Panc1 (cell line): ENCODE results near the gene USP19. TPM values are rescaled to one million over a fixed set of nuclear protein-coding genes. Genes with fewer than 3 reads are reported as not detected.
A peak's percentile ranks its signal among the peaks of the same experiment; 100 is the strongest.

ENCODE experiments used
- ATAC-seq: fragments of 200-7000 bp; cut with Tn5 transposase; 2 replicates; pipeline ENCODE4 v1.9.1; 2020; ENCODE audit warnings: mild to moderate bottlenecking, moderate library complexity
- BruUV-seq: library from RNA; stranded (reverse); fragments of 400-500 nt; replicated peaks from 2 replicates; lab custom pipeline; 2021; lab: Mats Ljungman, UMichigan
- CTCF ChIA-PET: fragments of 300-600 bp; sonication (Branson Sonifier 250); formaldehyde crosslinking; loops from one replicate; lab custom pipeline; 2022; ENCODE audit warnings: antibody characterized with exemption; lab: Charles Lee
- POLR2A ChIA-PET: fragments of 300-600 bp; sonication (Branson Sonifier 250); formaldehyde crosslinking; loops from one replicate; lab custom pipeline; 2022; ENCODE audit warnings: antibody characterized with exemption; lab: Charles Lee
- DNase-seq: peaks from one replicate; pipeline ENCODE4 v3.0.0-alpha.2; 2010; ENCODE audit warnings: low read depth, low spot score
- H3K27ac ChIP-seq: 2 replicates; pipeline ENCODE4 v1.5.1; 2011; ENCODE audit warnings: mild to moderate bottlenecking, low read length, inconsistent platforms
- H3K27me3 ChIP-seq: fragments of 200-500 bp; sonication (Bioruptor generic); 2 replicates; pipeline ENCODE4 v1.6.0; 2014; ENCODE audit warnings: low read length, inconsistent platforms; ENCODE audit not compliant: control insufficient read depth, insufficient read depth
- H3K36me3 ChIP-seq: fragments of 200-500 bp; sonication (Bioruptor generic); 2 replicates; pipeline ENCODE4 v1.5.1; 2014; ENCODE audit warnings: inconsistent platforms, mild to moderate bottlenecking, low read length, moderate library complexity; ENCODE audit not compliant: control insufficient read depth, insufficient read depth
- H3K4me1 ChIP-seq: 2 replicates; pipeline ENCODE4 v1.5.1; 2011; ENCODE audit warnings: inconsistent platforms, mild to moderate bottlenecking, low read length, moderate library complexity; ENCODE audit not compliant: control insufficient read depth, insufficient read depth
- H3K4me3 ChIP-seq, 2 experiments: 2 replicates each; pipeline ENCODE4 v1.5.1; 2011 to 2012; ENCODE audit warnings: low read depth in 2 of 2, low read length in 2 of 2, mild to moderate bottlenecking in 2 of 2, inconsistent platforms in 1 of 2, moderate library complexity in 1 of 2
- H3K9me3 ChIP-seq: fragments of 200-500 bp; sonication (Bioruptor generic); 2 replicates; pipeline ENCODE4 v1.5.1; 2014; ENCODE audit warnings: low read depth, mild to moderate bottlenecking, inconsistent platforms, low read length, moderate library complexity; ENCODE audit not compliant: control insufficient read depth, insufficient read depth
- POLR2AphosphoS5 ChIP-seq: IDR thresholded peaks from 2 replicates; pipeline ENCODE4 v1.6.1; 2012; ENCODE audit warnings: mild to moderate bottlenecking, low read depth, low read length, moderate library complexity
- SIN3A ChIP-seq: IDR thresholded peaks from 2 replicates; pipeline ENCODE4 v1.6.1; 2012; ENCODE audit warnings: low read depth, mild to moderate bottlenecking, low read length, moderate library complexity, borderline replicate concordance; ENCODE audit not compliant: insufficient read depth
- TCF7L2 ChIP-seq: IDR thresholded peaks from 2 replicates; pipeline ENCODE4 v1.6.1; 2011; ENCODE audit warnings: mild to moderate bottlenecking, low read depth, low read length, inconsistent platforms
- in situ Hi-C: cut with HindIII; loops from 2 replicates; pipeline ENCODE4 v1.10.0; 2016; ENCODE audit warnings: low sequenced_read_pairs, low pct_unique_long_range_greater_than_20kb
- intact Hi-C: fragments of 100-400 bp; cut with micrococcal nuclease; formaldehyde crosslinking; loops from one replicate; pipeline ENCODE4 v1.10.0; 2022; ENCODE audit not compliant: unreplicated experiment
- total RNA-seq: library from RNA; stranded (reverse); gene quantifications from one replicate; pipeline ENCODE4 v1.2.1, GENCODE V29; 2021; ENCODE audit not compliant: unreplicated experiment
- TF ChIP-seq, protein P1 (sequence below), 2 experiments: IDR thresholded peaks; 2 replicates each; pipeline ENCODE4 v1.6.1; 2011 to 2012; ENCODE audit warnings: low read depth in 2 of 2, control low read depth in 1 of 2, low read length in 1 of 2, mild to moderate bottlenecking in 1 of 2, moderate library complexity in 1 of 2; ENCODE audit not compliant: insufficient read depth in 1 of 2
- TF ChIP-seq, protein P2 (sequence below): fragments of 450-650 bp; IDR thresholded peaks from 2 replicates; pipeline ENCODE4 v1.5.1; 2017; ENCODE audit warnings: mild to moderate bottlenecking

The USP19 gene
- total RNA-seq, 1 experiment from 2014 or later, result 60.6 TPM

DNA sequence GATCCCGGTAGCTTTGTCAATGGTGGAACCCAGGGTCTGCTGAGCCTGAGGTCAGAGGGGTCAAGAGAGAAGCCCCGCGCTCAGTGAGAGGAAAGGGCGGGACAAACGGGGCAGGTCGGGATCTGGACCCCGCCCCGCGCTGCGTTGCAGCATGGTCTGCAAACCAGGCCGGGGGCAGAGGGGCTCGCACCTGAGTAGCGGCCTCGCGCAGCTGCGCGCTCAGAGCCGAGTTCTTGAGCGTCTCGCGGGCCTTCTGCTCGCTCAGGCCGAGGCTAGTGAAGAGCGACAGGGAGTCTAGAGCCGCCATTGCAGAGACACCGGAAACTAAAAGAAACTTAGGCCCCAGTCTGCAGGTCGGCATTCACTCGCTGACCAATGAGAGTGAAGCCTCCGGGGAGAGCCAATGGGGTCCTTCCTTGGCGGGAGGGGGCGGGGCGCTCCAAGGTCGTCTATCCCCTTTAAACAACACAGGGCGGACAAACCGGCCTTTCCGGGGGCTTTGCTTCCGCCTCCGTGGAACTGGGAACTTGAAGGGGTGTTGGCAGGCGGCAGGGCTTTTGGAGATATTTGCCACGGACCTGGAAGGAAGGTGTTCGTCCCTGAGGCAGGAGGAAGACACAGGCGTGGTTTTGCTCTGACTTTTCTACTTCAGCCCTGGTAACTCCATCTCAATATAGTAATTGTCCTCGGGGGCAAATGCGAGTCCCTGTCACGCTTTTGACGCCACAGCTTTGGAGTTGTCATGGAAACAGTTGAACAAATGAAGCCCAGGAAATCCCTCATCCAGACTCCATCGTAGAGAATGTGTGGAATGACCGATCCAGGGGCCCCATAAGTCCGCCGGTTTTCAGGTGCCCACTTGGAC, 16.0 kb downstream of the USP19 start, which contains the start of gene QARS1:
QARS1 (minus strand) TSS at position 331 of the 865 bp plus-strand sequence; CDS start at position 307, 24 bp downstream.
- ChIA-PET CTCF (no interaction called here), POLR2A (interaction anchor here (0.6 kb wide), 1 partner anchor 11 kb away, joined by 4 read pairs; no protein-coding TSS in a partner anchor)
- H3K27ac ChIP-seq, result peak within 1 kb of the TSS; percentile 96
- H3K4me3 ChIP-seq, result peak within 1 kb of the TSS; percentile 77 to 86
- TSS peak; percentile 98 for BruUV-seq
- in situ Hi-C loops, result no loop called here
- no peaks in the 10 kb centered on the region; the same call in 1 of the 2 replicates for H3K36me3 ChIP-seq
- intact Hi-C loops, result no loop called here
- peaks cover 7% of the 10 kb centered on the region; the same call in 1 of the 2 replicates for H3K4me1 ChIP-seq
- no peak for DNase-seq
- ATAC-seq, result peak; percentile 99
- H3K9me3 ChIP-seq, result no peaks in the 10 kb centered on the region
- TF ChIP-seq POLR2AphosphoS5, result peak; percentile 75
- no peak for TF ChIP-seq TCF7L2
- TF ChIP-seq, protein P1, sequence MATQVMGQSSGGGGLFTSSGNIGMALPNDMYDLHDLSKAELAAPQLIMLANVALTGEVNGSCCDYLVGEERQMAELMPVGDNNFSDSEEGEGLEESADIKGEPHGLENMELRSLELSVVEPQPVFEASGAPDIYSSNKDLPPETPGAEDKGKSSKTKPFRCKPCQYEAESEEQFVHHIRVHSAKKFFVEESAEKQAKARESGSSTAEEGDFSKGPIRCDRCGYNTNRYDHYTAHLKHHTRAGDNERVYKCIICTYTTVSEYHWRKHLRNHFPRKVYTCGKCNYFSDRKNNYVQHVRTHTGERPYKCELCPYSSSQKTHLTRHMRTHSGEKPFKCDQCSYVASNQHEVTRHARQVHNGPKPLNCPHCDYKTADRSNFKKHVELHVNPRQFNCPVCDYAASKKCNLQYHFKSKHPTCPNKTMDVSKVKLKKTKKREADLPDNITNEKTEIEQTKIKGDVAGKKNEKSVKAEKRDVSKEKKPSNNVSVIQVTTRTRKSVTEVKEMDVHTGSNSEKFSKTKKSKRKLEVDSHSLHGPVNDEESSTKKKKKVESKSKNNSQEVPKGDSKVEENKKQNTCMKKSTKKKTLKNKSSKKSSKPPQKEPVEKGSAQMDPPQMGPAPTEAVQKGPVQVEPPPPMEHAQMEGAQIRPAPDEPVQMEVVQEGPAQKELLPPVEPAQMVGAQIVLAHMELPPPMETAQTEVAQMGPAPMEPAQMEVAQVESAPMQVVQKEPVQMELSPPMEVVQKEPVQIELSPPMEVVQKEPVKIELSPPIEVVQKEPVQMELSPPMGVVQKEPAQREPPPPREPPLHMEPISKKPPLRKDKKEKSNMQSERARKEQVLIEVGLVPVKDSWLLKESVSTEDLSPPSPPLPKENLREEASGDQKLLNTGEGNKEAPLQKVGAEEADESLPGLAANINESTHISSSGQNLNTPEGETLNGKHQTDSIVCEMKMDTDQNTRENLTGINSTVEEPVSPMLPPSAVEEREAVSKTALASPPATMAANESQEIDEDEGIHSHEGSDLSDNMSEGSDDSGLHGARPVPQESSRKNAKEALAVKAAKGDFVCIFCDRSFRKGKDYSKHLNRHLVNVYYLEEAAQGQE (IDR thresholded peaks at IDR 0.05; ENCODE audit: insufficient read depth in 1 of 2, low read depth in 2 of 2, low read length in 1 of 2), result no peak
- no peaks in the 10 kb centered on the region for H3K27me3 ChIP-seq

DNA sequence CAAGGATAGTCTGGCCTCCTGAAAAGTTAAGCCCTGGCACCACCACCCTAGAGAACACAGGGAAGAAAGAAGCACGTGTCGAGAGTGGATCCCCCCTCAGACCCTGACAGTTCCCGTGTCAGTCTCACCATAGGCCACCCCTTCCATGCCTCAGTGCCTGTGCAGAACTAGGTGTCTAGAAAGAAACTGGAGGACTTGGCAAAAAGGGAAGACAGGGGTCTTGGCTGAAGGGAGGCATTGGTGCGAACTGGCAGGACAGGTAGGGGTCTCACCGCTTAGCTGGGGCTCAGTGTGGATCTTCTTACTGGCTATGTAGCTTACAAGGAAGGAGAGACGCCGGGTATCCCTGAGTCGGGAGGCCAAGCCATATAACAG, 16.6 kb downstream of the USP19 start:
- TF ChIP-seq, protein P2, sequence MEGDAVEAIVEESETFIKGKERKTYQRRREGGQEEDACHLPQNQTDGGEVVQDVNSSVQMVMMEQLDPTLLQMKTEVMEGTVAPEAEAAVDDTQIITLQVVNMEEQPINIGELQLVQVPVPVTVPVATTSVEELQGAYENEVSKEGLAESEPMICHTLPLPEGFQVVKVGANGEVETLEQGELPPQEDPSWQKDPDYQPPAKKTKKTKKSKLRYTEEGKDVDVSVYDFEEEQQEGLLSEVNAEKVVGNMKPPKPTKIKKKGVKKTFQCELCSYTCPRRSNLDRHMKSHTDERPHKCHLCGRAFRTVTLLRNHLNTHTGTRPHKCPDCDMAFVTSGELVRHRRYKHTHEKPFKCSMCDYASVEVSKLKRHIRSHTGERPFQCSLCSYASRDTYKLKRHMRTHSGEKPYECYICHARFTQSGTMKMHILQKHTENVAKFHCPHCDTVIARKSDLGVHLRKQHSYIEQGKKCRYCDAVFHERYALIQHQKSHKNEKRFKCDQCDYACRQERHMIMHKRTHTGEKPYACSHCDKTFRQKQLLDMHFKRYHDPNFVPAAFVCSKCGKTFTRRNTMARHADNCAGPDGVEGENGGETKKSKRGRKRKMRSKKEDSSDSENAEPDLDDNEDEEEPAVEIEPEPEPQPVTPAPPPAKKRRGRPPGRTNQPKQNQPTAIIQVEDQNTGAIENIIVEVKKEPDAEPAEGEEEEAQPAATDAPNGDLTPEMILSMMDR, result no peak
- no peak for TF ChIP-seq POLR2AphosphoS5
- TF ChIP-seq, protein P1 (IDR thresholded peaks at IDR 0.05; ENCODE audit: insufficient read depth in 1 of 2, low read depth in 2 of 2, low read length in 1 of 2), result no peak
- no peak for TF ChIP-seq SIN3A
- TF ChIP-seq TCF7L2, result no peak
- Histone ChIP-seq H3K27me3 (no peaks in the 10 kb centered on the region), H3K36me3 (no peaks in the 10 kb centered on the region; the same call in 1 of the 2 replicates), H3K27ac (peak overlapping the region; percentile 96), H3K9me3 (no peaks in the 10 kb centered on the region), H3K4me1 (peaks cover 7% of the 10 kb centered on the region; the same call in 1 of the 2 replicates), H3K4me3 (peak overlapping the region; percentile 77 to 86)
- ATAC-seq (no peak), DNase-seq (no peak)
- BruUV-seq, result no TSS peak
- ChIA-PET CTCF (no interaction called here), POLR2A (no interaction called here)
- intact Hi-C loops, result no loop called here
- in situ Hi-C loops, result no loop called here
